Keratinocyte (primary cell): ENCODE measurements around the gene WDR1. TPM values are rescaled to one million over a fixed set of nuclear protein-coding genes. Genes with fewer than 3 reads are reported as not detected.

Experiments
- DNase-seq: peaks from one replicate; pipeline ENCODE4 v3.0.0-alpha.2; 2011; ENCODE audit warnings: low read depth, missing footprints, low spot score
- FAIRE-seq: peaks from 2 replicates; lab custom pipeline; 2011; peaks lifted over from hg19 to GRCh38; lab: Jason Lieb, UNC
- H2AFZ ChIP-seq: 2 replicates; pipeline ENCODE4 v1.6.0; 2012; ENCODE audit warnings: low read length, control low read depth, inconsistent platforms; ENCODE audit not compliant: control insufficient read depth
- H3K27ac ChIP-seq: 2 replicates; pipeline ENCODE4 v1.5.1; 2011; ENCODE audit warnings: low read length; ENCODE audit not compliant: control insufficient read depth, insufficient read depth
- H3K27me3 ChIP-seq: 3 replicates; pipeline ENCODE4 v1.6.0; 2011; ENCODE audit warnings: low read length; ENCODE audit not compliant: control insufficient read depth, insufficient read depth; ENCODE audit errors: extremely low read depth
- H3K36me3 ChIP-seq, 2 experiments: 2 replicates in 1 of 2; 3 replicates in 1 of 2; pipeline ENCODE4 v1.5.1; 2011; ENCODE audit warnings: low read length in 2 of 2, mild to moderate bottlenecking in 1 of 2; ENCODE audit not compliant: control insufficient read depth in 2 of 2, insufficient read depth in 2 of 2; ENCODE audit errors: extremely low read depth in 1 of 2
- H3K4me1 ChIP-seq: 3 replicates; pipeline ENCODE4 v1.5.1; 2011; ENCODE audit warnings: low read length; ENCODE audit not compliant: control insufficient read depth, insufficient read depth; ENCODE audit errors: extremely low read depth
- H3K4me2 ChIP-seq: 3 replicates; pipeline ENCODE4 v1.6.0; 2011; ENCODE audit warnings: low read depth, low read length; ENCODE audit not compliant: control insufficient read depth, insufficient read depth; ENCODE audit errors: extremely low read depth
- H3K4me3 ChIP-seq, 3 experiments: fragments of 200-600 bp in 1 of 3; sonication (generic) in 1 of 3; 2 replicates in 2 of 3; 3 replicates in 1 of 3; pipeline ENCODE4 v1.5.1; 2011 to 2016; ENCODE audit warnings: low read length in 3 of 3, mild to moderate bottlenecking in 3 of 3, control low read depth in 2 of 3, inconsistent platforms in 1 of 3, low read depth in 1 of 3, mixed read lengths in 1 of 3, mixed run types in 1 of 3, moderate library complexity in 1 of 3; ENCODE audit not compliant: control insufficient read depth in 2 of 3, insufficient read depth in 2 of 3; ENCODE audit errors: extremely low read depth in 1 of 3
- H3K79me2 ChIP-seq: 2 replicates; pipeline ENCODE4 v1.6.0; 2012; ENCODE audit warnings: low read length; ENCODE audit not compliant: control insufficient read depth, insufficient read depth
- H3K9ac ChIP-seq: 3 replicates; pipeline ENCODE4 v1.6.0; 2011; ENCODE audit warnings: low read length; ENCODE audit not compliant: control insufficient read depth, insufficient read depth; ENCODE audit errors: extremely low read depth
- H3K9me1 ChIP-seq: 3 replicates; pipeline ENCODE4 v1.6.0; 2011; ENCODE audit warnings: low read length; ENCODE audit not compliant: control insufficient read depth, insufficient read depth; ENCODE audit errors: extremely low read depth
- H3K9me3 ChIP-seq: 2 replicates; pipeline ENCODE4 v1.5.1; 2012; ENCODE audit warnings: low read depth, low read length; ENCODE audit not compliant: control insufficient read depth
- H4K20me1 ChIP-seq: 3 replicates; pipeline ENCODE4 v1.6.0; 2011; ENCODE audit warnings: low read length; ENCODE audit not compliant: control insufficient read depth, insufficient read depth; ENCODE audit errors: extremely low read depth
- EZH2 ChIP-seq: IDR thresholded peaks from one replicate; pipeline ENCODE4 v1.6.1; 2012; ENCODE audit warnings: inconsistent platforms, mild to moderate bottlenecking, low read length, moderate library complexity
- dilution Hi-C: fragments of 300-500 bp; cut with MboI; formaldehyde crosslinking; loops from one replicate; pipeline ENCODE4 v1.7.0; 2020; ENCODE audit warnings: low sequenced_read_pairs; ENCODE audit not compliant: extremely low pct_ligation_motif_present
- polyA plus RNA-seq, 5 experiments: library from polyadenylated mRNA; depleted of rRNA in 3 of 5; stranded (reverse) in 3 of 5; stranded (forward) in 1 of 5; unstranded in 1 of 5; fragments of >200 nt; gene quantifications; 1 replicate in 1 of 5; 2 replicates in 3 of 5; 3 replicates in 1 of 5; pipeline versions ENCODE4 v1.2.1 to v1.2.3, GENCODE V29; 2011 to 2012; ENCODE audit warnings: missing spikeins in 2 of 5, low read depth in 1 of 5, low replicate concordance in 1 of 5
- TF ChIP-seq, protein P1 (sequence below), 3 experiments: IDR thresholded peaks in 1 of 3; conservative IDR thresholded peaks in 1 of 3; optimal IDR thresholded peaks in 1 of 3; 2 replicates in 2 of 3; 3 replicates in 1 of 3; pipeline versions ENCODE3 to v1.5.1; 2011; ENCODE audit warnings: low read length in 3 of 3, mild to moderate bottlenecking in 3 of 3, moderate library complexity in 2 of 3, control low read depth in 1 of 3, inconsistent platforms in 1 of 3; ENCODE audit not compliant: insufficient read depth in 2 of 3; ENCODE audit errors: extremely low read depth in 1 of 3

The WDR1 gene
- polyA plus RNA-seq, 1 donor (not counting 4 experiments of a cell fraction or from before 2014, with no cell fraction given) = 423 TPM

- H3K36me3 ChIP-seq = peaks cover 55 to 76% of the 10 kb centered on the region in 2 experiments
- peak overlapping the region; percentile 13 for H3K27ac ChIP-seq
- H3K27me3 ChIP-seq = no peaks in the 10 kb centered on the region
- no peaks in the 10 kb centered on the region for H3K9me3 ChIP-seq
- H3K9me1 ChIP-seq = peaks cover 15% of the 10 kb centered on the region
- dilution Hi-C loops = no loop called here
- DNase-seq = no peak
- H3K79me2 ChIP-seq = peaks cover 68% of the 10 kb centered on the region
- peaks cover 74% of the 10 kb centered on the region for H3K4me1 ChIP-seq
- H3K4me2 ChIP-seq = no peak overlapping the region
- TF ChIP-seq, protein P1, sequence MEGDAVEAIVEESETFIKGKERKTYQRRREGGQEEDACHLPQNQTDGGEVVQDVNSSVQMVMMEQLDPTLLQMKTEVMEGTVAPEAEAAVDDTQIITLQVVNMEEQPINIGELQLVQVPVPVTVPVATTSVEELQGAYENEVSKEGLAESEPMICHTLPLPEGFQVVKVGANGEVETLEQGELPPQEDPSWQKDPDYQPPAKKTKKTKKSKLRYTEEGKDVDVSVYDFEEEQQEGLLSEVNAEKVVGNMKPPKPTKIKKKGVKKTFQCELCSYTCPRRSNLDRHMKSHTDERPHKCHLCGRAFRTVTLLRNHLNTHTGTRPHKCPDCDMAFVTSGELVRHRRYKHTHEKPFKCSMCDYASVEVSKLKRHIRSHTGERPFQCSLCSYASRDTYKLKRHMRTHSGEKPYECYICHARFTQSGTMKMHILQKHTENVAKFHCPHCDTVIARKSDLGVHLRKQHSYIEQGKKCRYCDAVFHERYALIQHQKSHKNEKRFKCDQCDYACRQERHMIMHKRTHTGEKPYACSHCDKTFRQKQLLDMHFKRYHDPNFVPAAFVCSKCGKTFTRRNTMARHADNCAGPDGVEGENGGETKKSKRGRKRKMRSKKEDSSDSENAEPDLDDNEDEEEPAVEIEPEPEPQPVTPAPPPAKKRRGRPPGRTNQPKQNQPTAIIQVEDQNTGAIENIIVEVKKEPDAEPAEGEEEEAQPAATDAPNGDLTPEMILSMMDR (optimal IDR thresholded peaks at IDR 0.05 in 1 of 3, IDR thresholded peaks at IDR 0.05 in 1 of 3, conservative IDR thresholded peaks at IDR 0.05 in 1 of 3; ENCODE audit: extremely low read depth in 1 of 3, insufficient read depth in 2 of 3, low read length in 3 of 3) = no peak
- TF ChIP-seq EZH2 = no peak
- H4K20me1 ChIP-seq = peaks cover 36% of the 10 kb centered on the region
- no peak for FAIRE-seq
- no peak overlapping the region for H2AFZ ChIP-seq
- no peak overlapping the region for H3K4me3 ChIP-seq
- H3K9ac ChIP-seq = no peak overlapping the region
These were observed 23.4 kb downstream of the WDR1 start for GRCh38 chr4:10093271-10093621.

DNA sequence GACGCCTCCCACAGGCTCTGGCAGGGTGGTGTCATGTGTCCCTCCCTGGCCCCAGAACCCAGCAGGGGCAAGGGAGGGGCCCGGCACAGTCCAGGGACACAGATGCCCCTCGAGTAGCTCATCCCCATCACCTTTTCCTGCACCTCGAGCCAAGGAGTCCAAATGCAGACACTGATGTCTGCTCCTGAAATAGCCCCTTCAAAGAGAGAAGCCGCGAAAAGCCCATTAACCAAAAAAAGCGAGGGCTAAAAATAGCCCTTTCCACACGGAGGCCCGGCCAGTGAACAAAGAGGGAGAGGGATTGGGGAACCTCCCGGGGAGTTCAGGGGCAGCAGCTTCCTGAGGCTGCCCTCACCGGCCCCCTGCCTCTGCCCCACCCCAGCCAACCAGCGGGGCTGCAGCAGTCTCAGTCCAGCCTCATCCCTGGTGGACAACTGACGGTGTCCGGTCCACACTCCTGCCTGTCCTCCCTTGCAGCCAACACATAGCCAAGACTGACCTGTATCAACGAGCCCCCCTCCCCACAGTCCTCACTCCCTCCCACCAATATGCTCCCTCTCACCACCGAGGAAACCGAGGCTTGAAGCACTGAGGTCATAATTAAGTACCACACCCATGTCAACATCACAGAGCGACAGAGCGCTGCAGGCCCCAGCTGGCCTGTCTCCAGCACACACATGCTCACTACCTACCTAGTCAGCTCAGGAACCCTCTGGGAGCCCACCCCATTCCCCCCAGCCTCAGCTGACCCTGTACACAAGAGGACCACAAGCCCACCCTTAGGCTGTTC lies 23.9 kb downstream of the WDR1 start:
- peak overlapping the region; percentile 13 for H3K27ac ChIP-seq
- peaks cover 53 to 78% of the 10 kb centered on the region in 2 experiments for H3K36me3 ChIP-seq

More for the DNA sequence above, 23.9 kb downstream of the WDR1 start:
- no peak for TF ChIP-seq EZH2
- TF ChIP-seq, protein P1 (optimal IDR thresholded peaks at IDR 0.05 in 1 of 3, IDR thresholded peaks at IDR 0.05 in 1 of 3, conservative IDR thresholded peaks at IDR 0.05 in 1 of 3; ENCODE audit: extremely low read depth in 1 of 3, insufficient read depth in 2 of 3, low read length in 3 of 3) = no peak
- Histone ChIP-seq H3K79me2 (peaks cover 72% of the 10 kb centered on the region), H4K20me1 (peaks cover 37% of the 10 kb centered on the region), H2AFZ (no peak overlapping the region), H3K27me3 (no peaks in the 10 kb centered on the region), H3K4me1 (peaks cover 72% of the 10 kb centered on the region), H3K9me1 (peaks cover 11% of the 10 kb centered on the region), H3K9ac (no peak overlapping the region), H3K4me2 (no peak overlapping the region), H3K4me3 (no peak overlapping the region), H3K9me3 (no peaks in the 10 kb centered on the region)
- DNase-seq (no peak), FAIRE-seq (no peak)
- dilution Hi-C loops = no loop called here
